ENCODE results near the gene CACNA1B.
A peak's percentile ranks its signal among the peaks of the same experiment; 100 is the strongest.

CACNA1B gene

GRCh38 chr9:137876781-137877386 is 698 bp upstream of the CACNA1B start:
- H3K23ac ChIP-seq (ENCODE audit: low read depth, low read length, poor library complexity) = peak overlapping the region; percentile 73
- no peaks in the 10 kb centered on the region for H3K36me3 ChIP-seq (replicated peaks in 1 of 2; ENCODE audit: control insufficient read depth in 2 of 2, insufficient read depth in 2 of 2, low read length in 2 of 2)
- peak overlapping the region; percentile 71 for H2AFZ ChIP-seq (ENCODE audit: low read length)
- peak overlapping the region; percentile 33 for H3K4me2 ChIP-seq (ENCODE audit: insufficient read depth, low read length, poor library complexity, severe bottlenecking)
- no peak for DNase-seq (ENCODE audit: low spot score)
- no peak overlapping the region for H3K27ac ChIP-seq (replicated peaks; ENCODE audit: low read length)
- no peak overlapping the region for H2BK5ac ChIP-seq (ENCODE audit: low read length)
- WGBS, 2 donors (ENCODE audit: extremely low coverage in 2 of 2, insufficient read length in 2 of 2, insufficient replicate concordance in 1 of 2) = no CpG with 5 or more reads among the region's 47 CpGs
- no peak overlapping the region for H3K18ac ChIP-seq (ENCODE audit: low read length)
- H3K9ac ChIP-seq (ENCODE audit: low read depth, low read length, poor library complexity) = peak overlapping the region; percentile 21
- H3K4me3 ChIP-seq (ENCODE audit: low read length in 2 of 2) = no peak overlapping the region
- H3K27me3 ChIP-seq (ENCODE audit: control insufficient read depth in 3 of 3, insufficient read depth in 3 of 3, low read depth in 1 of 3, low read length in 3 of 3) = peaks cover 0 to 35% (median 21%) of the 10 kb centered on the region in 3 experiments
- H3K14ac ChIP-seq (ENCODE audit: low read length) = no peak overlapping the region
- no peak overlapping the region for H4K91ac ChIP-seq (ENCODE audit: low read depth, low read length, poor library complexity)
- no peak overlapping the region for H2BK15ac ChIP-seq (ENCODE audit: low read length)
- peak overlapping the region; percentile 61 for H2BK120ac ChIP-seq (ENCODE audit: low read depth, low read length)
- no peak overlapping the region for H2AK5ac ChIP-seq (ENCODE audit: low read depth, low read length)
- no peak overlapping the region for H4K8ac ChIP-seq (ENCODE audit: low read depth, low read length)
- peaks cover 8 to 20% of the 10 kb centered on the region in 2 donors for H3K9me3 ChIP-seq (replicated peaks in 1 of 2; ENCODE audit: control insufficient read depth in 2 of 2, insufficient read depth in 1 of 2, low read depth in 1 of 2, low read length in 2 of 2)
- H3K4me1 ChIP-seq (ENCODE audit: control insufficient read depth in 2 of 2, insufficient read depth in 1 of 2, low read depth in 1 of 2, low read length in 2 of 2) = peaks cover 2% of the 10 kb centered on the region in 2 donors
- H2BK12ac ChIP-seq (ENCODE audit: low read length) = no peak overlapping the region
- no peak overlapping the region for H3K4ac ChIP-seq (ENCODE audit: low read length)
- peaks cover 2% of the 10 kb centered on the region for H3K79me1 ChIP-seq (ENCODE audit: low read depth, low read length)

- peak overlapping the region; percentile 47 to 82 for H3K4me3 ChIP-seq (ENCODE audit: low read length in 2 of 2)
- no peak overlapping the region for H2AK5ac ChIP-seq (ENCODE audit: low read depth, low read length)
- H3K79me1 ChIP-seq (ENCODE audit: low read depth, low read length) = peaks cover 2% of the 10 kb centered on the region
- no peak overlapping the region for H4K91ac ChIP-seq (ENCODE audit: low read depth, low read length, poor library complexity)
- H3K27me3 ChIP-seq (ENCODE audit: control insufficient read depth in 3 of 3, insufficient read depth in 3 of 3, low read depth in 1 of 3, low read length in 3 of 3) = peaks cover 0 to 30% (median 21%) of the 10 kb centered on the region in 3 experiments
- peak overlapping the region; percentile 89 for H3K14ac ChIP-seq (ENCODE audit: low read length)
- H3K4me1 ChIP-seq (ENCODE audit: control insufficient read depth in 2 of 2, insufficient read depth in 1 of 2, low read depth in 1 of 2, low read length in 2 of 2) = peaks cover 2% of the 10 kb centered on the region in 2 donors
- no peak overlapping the region for H3K18ac ChIP-seq (ENCODE audit: low read length)
- H2AFZ ChIP-seq (ENCODE audit: low read length) = peak overlapping the region; percentile 85
- H2BK120ac ChIP-seq (ENCODE audit: low read depth, low read length) = no peak overlapping the region
- H3K4me2 ChIP-seq (ENCODE audit: insufficient read depth, low read length, poor library complexity, severe bottlenecking) = peak overlapping the region; percentile 83
- DNase-seq (ENCODE audit: low spot score) = peak; percentile 79
- H2BK5ac ChIP-seq (ENCODE audit: low read length) = no peak overlapping the region
- H3K27ac ChIP-seq (replicated peaks; ENCODE audit: low read length) = no peak overlapping the region
- peak overlapping the region; percentile 60 for H3K9ac ChIP-seq (ENCODE audit: low read depth, low read length, poor library complexity)
- H3K23ac ChIP-seq (ENCODE audit: low read depth, low read length, poor library complexity) = peak overlapping the region; percentile 73
- no peak overlapping the region for H3K4ac ChIP-seq (ENCODE audit: low read length)
- no peak overlapping the region for H2BK12ac ChIP-seq (ENCODE audit: low read length)
- H3K9me3 ChIP-seq (replicated peaks in 1 of 2; ENCODE audit: control insufficient read depth in 2 of 2, insufficient read depth in 1 of 2, low read depth in 1 of 2, low read length in 2 of 2) = peaks cover 8 to 20% of the 10 kb centered on the region in 2 donors
- H3K36me3 ChIP-seq (replicated peaks in 1 of 2; ENCODE audit: control insufficient read depth in 2 of 2, insufficient read depth in 2 of 2, low read length in 2 of 2) = no peaks in the 10 kb centered on the region
- no peak overlapping the region for H2BK15ac ChIP-seq (ENCODE audit: low read length)
- WGBS, 2 donors (ENCODE audit: extremely low coverage in 2 of 2, insufficient read length in 2 of 2, insufficient replicate concordance in 1 of 2) = no CpG with 5 or more reads among the region's 101 CpGs
- peak overlapping the region; percentile 17 for H4K8ac ChIP-seq (ENCODE audit: low read depth, low read length)
These were observed 762 bp downstream of the CACNA1B start for GRCh38 chr9:137878146-137878941.

DNA sequence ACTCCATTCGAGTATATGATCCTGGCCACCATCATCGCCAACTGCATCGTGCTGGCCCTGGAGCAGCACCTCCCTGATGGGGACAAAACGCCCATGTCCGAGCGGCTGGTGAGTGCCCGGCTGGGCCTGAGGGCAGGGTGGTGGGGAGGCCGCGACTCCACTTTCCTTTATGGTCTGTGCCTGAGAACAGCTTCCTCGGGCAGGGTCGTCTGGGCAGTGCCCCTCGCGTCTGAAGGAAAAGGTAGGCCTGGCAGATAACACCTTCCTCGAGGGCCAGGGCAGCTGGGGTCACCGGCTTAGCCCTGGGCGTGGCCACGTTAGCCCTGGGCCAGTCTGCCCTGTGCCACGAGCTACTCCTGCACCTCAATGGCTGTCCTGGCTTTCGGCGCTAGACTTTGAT is 1.5 kb downstream of the CACNA1B start:
- no peak overlapping the region for H2BK12ac ChIP-seq (ENCODE audit: low read length)
- WGBS, 2 donors (ENCODE audit: extremely low coverage in 2 of 2, insufficient read length in 2 of 2, insufficient replicate concordance in 1 of 2) = no CpG with 5 or more reads among the region's 20 CpGs

DNA sequence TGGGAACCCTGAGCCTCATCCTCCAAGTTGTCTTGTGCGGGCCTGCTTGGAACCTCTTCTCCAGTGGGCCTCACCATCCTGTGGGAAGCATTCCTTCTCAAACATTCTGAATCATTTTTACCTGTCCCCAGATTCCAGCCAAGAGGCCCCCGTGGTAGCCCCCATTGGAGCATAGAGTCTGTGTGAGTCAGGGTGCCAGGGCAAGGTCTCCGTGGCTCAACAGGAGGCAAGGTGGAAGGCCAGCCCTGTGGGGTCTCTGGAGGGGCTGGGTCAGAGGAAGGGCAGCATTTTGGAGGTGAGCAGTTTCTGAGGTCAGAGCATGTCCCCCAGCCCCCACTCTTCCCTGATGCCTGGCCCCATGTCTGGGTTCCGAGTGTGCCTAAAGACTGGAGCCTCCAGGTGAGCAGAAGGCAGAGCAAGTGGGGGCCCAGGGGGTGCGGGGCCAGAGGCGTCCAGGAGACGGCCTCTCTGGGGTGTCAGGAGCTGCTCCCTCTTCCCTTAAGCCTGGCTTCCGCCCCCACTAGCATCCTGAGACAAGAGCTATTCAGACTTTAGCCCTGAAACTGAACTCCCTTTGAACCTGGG is 2.1 kb downstream of the CACNA1B start:
- Histone ChIP-seq H3K18ac (ENCODE audit: low read length) (no peak overlapping the region), H3K23ac (ENCODE audit: low read depth, low read length, poor library complexity) (no peak overlapping the region), H2BK120ac (ENCODE audit: low read depth, low read length) (no peak overlapping the region), H4K8ac (ENCODE audit: low read depth, low read length) (no peak overlapping the region), H4K91ac (ENCODE audit: low read depth, low read length, poor library complexity) (no peak overlapping the region), H2AFZ (ENCODE audit: low read length) (no peak overlapping the region), H2AK5ac (ENCODE audit: low read depth, low read length) (no peak overlapping the region), H2BK12ac (ENCODE audit: low read length) (no peak overlapping the region), H2BK15ac (ENCODE audit: low read length) (no peak overlapping the region), H3K9ac (ENCODE audit: low read depth, low read length, poor library complexity) (no peak overlapping the region), H3K9me3 (replicated peaks in 1 of 2; ENCODE audit: control insufficient read depth in 2 of 2, insufficient read depth in 1 of 2, low read depth in 1 of 2, low read length in 2 of 2) (peaks cover 8 to 20% of the 10 kb centered on the region in 2 donors), H3K4me2 (ENCODE audit: insufficient read depth, low read length, poor library complexity, severe bottlenecking) (no peak overlapping the region), H3K27me3 (ENCODE audit: control insufficient read depth in 3 of 3, insufficient read depth in 3 of 3, low read depth in 1 of 3, low read length in 3 of 3) (peaks cover 0 to 28% (median 21%) of the 10 kb centered on the region in 3 experiments), H3K14ac (ENCODE audit: low read length) (peak overlapping the region; percentile 56), H3K4me3 (ENCODE audit: low read length in 2 of 2) (no peak overlapping the region), H3K36me3 (replicated peaks in 1 of 2; ENCODE audit: control insufficient read depth in 2 of 2, insufficient read depth in 2 of 2, low read length in 2 of 2) (no peaks in the 10 kb centered on the region), H3K4ac (ENCODE audit: low read length) (no peak overlapping the region), H2BK5ac (ENCODE audit: low read length) (no peak overlapping the region), H3K79me1 (ENCODE audit: low read depth, low read length) (peaks cover 2% of the 10 kb centered on the region), H3K4me1 (ENCODE audit: control insufficient read depth in 2 of 2, insufficient read depth in 1 of 2, low read depth in 1 of 2, low read length in 2 of 2) (peaks cover 2% of the 10 kb centered on the region in 2 donors), H3K27ac (replicated peaks; ENCODE audit: low read length) (no peak overlapping the region)
- WGBS, 2 donors (ENCODE audit: extremely low coverage in 2 of 2, insufficient read length in 2 of 2, insufficient replicate concordance in 1 of 2) = no CpG with 5 or more reads among the region's 8 CpGs
- DNase-seq (ENCODE audit: low spot score) = no peak

More for the DNA sequence above, 1.5 kb downstream of the CACNA1B start:
- no peak overlapping the region for H2BK15ac ChIP-seq (ENCODE audit: low read length)
- peaks cover 8 to 20% of the 10 kb centered on the region in 2 donors for H3K9me3 ChIP-seq (replicated peaks in 1 of 2; ENCODE audit: control insufficient read depth in 2 of 2, insufficient read depth in 1 of 2, low read depth in 1 of 2, low read length in 2 of 2)
- DNase-seq (ENCODE audit: low spot score) = no peak
- H3K27me3 ChIP-seq (ENCODE audit: control insufficient read depth in 3 of 3, insufficient read depth in 3 of 3, low read depth in 1 of 3, low read length in 3 of 3) = peaks cover 0 to 28% (median 21%) of the 10 kb centered on the region in 3 experiments
- H2AK5ac ChIP-seq (ENCODE audit: low read depth, low read length) = no peak overlapping the region
- H4K8ac ChIP-seq (ENCODE audit: low read depth, low read length) = no peak overlapping the region
- H2BK120ac ChIP-seq (ENCODE audit: low read depth, low read length) = no peak overlapping the region
- no peak overlapping the region for H3K23ac ChIP-seq (ENCODE audit: low read depth, low read length, poor library complexity)
- peaks cover 2% of the 10 kb centered on the region in 2 donors for H3K4me1 ChIP-seq (ENCODE audit: control insufficient read depth in 2 of 2, insufficient read depth in 1 of 2, low read depth in 1 of 2, low read length in 2 of 2)
- H3K4ac ChIP-seq (ENCODE audit: low read length) = no peak overlapping the region
- no peak overlapping the region for H3K14ac ChIP-seq (ENCODE audit: low read length)
- no peak overlapping the region for H3K18ac ChIP-seq (ENCODE audit: low read length)
- no peak overlapping the region for H2BK5ac ChIP-seq (ENCODE audit: low read length)
- no peak overlapping the region for H3K9ac ChIP-seq (ENCODE audit: low read depth, low read length, poor library complexity)
- no peak overlapping the region for H2AFZ ChIP-seq (ENCODE audit: low read length)
- no peak overlapping the region for H4K91ac ChIP-seq (ENCODE audit: low read depth, low read length, poor library complexity)
- H3K4me2 ChIP-seq (ENCODE audit: insufficient read depth, low read length, poor library complexity, severe bottlenecking) = no peak overlapping the region
- no peaks in the 10 kb centered on the region for H3K36me3 ChIP-seq (replicated peaks in 1 of 2; ENCODE audit: control insufficient read depth in 2 of 2, insufficient read depth in 2 of 2, low read length in 2 of 2)
- peaks cover 2% of the 10 kb centered on the region for H3K79me1 ChIP-seq (ENCODE audit: low read depth, low read length)
- H3K4me3 ChIP-seq (ENCODE audit: low read length in 2 of 2) = no peak overlapping the region
- no peak overlapping the region for H3K27ac ChIP-seq (replicated peaks; ENCODE audit: low read length)
